GM18867 (cell line): Measurements from ENCODE around the gene RNF113B.

Source experiments
- ATAC-seq: cut with Tn5 transposase; IDR thresholded peaks from one replicate; pipeline ENCODE4 v1.9.1; 2021; ENCODE audit warnings: mild to moderate bottlenecking, moderate library complexity; ENCODE audit not compliant: unreplicated experiment

Gene RNF113B

DNA sequence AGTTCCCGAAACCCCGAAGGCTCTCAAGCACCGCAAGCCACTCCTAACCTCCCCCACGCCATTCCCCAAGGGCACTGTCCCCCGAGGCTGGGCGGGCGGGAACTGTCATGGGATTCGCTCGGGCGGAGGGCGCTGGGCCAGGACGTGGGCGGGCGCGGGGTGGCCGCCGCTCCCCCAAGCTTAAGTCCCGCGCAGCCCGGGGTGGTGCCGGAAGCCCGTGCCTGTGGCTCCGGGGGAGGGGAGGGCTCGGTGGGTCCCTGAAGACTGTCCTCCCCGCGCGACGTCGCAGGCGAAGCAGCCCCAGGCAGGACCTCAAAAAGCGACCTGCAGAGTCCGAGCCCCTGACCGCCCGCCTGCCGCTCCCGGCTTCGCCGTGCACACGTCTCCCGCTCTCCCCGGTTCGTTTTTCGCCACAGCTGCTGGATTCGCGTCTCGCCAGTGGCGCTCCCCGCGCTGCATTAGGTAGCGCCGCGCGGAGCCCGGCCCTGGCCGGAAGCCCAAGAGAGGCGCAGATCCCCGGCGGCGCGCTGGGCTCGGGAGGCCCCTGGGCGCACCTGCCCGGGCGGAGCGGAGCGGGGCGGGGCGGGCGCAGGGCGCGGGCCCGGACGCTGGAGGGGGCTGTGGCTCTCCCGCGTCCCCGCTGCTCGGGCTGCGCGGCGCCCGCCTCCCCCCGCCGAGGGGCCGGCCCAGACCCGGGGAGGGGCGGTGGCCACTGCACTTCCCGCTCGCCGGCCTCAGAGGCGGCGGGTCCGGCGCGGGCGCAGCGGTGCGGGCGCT, 34.5 kb downstream of the RNF113B start, which contains the start of gene FARP1:
TSS of gene FARP1 (plus strand) at position 715 of the 777 bp plus-strand sequence. CDS start 70,149 bp downstream, outside the sequence.
- ATAC-seq = peak; percentile 82

GRCh38 chr13:98141509-98142379, 35.3 kb downstream of the RNF113B start:
- no peak for ATAC-seq

DNA sequence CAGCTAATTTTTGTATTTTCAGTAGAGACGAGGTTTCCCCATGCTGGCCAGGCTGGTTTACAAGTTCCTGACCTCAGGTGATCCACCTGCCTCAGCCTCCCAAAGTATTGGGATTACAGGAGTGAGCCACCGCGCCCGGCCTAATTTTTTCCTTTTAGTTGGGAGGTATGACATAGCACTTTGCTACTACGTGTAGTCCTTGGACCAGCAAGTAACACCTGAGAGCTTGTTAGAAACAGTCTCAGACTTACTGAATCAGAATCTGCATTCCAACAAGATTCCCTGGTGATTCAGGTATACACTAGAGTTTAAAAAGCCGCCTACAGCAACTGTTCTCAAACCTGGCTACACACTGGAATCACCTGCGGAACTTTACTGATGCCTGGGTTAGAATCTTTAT, 36.0 kb downstream of the RNF113B start:
- ATAC-seq = no peak

GRCh38 chr13:98134901-98135300, 42.2 kb downstream of the RNF113B start:
- no peak for ATAC-seq

GRCh38 chr13:98133946-98134345, 43.1 kb downstream of the RNF113B start:
- ATAC-seq = peak; percentile 85

DNA sequence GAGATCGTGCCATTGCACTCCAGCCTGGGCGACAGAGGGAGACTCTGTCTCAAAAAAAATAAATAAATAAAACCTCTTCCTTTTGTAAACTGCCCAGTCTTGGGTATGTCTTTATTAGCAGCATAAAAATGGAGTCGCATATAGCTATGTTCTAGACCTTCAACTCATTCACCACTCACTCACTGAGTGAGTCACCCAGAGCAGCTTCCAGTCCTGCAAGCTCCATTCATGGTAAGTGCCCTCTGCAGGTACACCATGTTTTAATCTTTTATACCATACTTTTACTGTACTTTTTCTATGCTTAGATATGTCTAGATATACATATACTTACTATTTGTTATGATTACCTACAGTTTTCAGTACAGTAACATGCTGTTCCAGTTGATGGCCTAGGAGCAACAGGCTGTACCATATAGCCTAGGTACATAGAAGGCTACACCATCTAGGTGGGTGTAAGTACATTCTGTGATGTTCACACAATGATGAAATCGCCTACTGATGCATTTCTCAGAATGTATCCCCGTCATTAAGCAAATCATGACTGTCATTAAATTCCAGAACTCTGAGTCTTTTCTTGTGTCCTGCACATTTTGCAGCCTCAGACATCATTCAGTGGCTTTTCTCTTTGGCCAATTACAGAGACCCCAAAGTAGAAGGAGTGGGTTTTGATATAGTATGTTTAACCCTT, 47.9 kb downstream of the RNF113B start:
- ATAC-seq = no peak
